Skeletal muscle tissue (tissue), 4 donors: ENCODE results near the gene SLC6A4. TPM values are rescaled to one million over a fixed set of nuclear protein-coding genes. Genes with fewer than 3 reads are reported as not detected.
A peak's percentile ranks its signal among the peaks of the same experiment; 100 is the strongest.

Experiments used
- H3K27ac ChIP-seq: one replicate; pipeline ENCODE4 v1.7.0; 2013; ENCODE audit warnings: mild to moderate bottlenecking, low read depth, low read length, inconsistent platforms
- H3K27me3 ChIP-seq, 3 donors: one replicate each; pipeline ENCODE4 v1.7.0; 2013; ENCODE audit warnings: low read length in 3 of 3; ENCODE audit not compliant: control insufficient read depth in 3 of 3, insufficient read depth in 3 of 3
- H3K36me3 ChIP-seq, 3 donors: one replicate each; pipeline ENCODE4 v1.7.0; 2013; ENCODE audit warnings: low read length in 3 of 3; ENCODE audit not compliant: control insufficient read depth in 3 of 3, insufficient read depth in 3 of 3
- H3K4me1 ChIP-seq, 3 donors: one replicate each; pipeline ENCODE4 v1.7.0; 2013; ENCODE audit warnings: low read length in 3 of 3, mild to moderate bottlenecking in 3 of 3; ENCODE audit not compliant: control insufficient read depth in 3 of 3, insufficient read depth in 3 of 3
- H3K4me3 ChIP-seq, 3 donors: one replicate each; pipeline ENCODE4 v1.7.0; 2013; ENCODE audit warnings: low read length in 3 of 3
- H3K9ac ChIP-seq, 3 donors: one replicate each; pipeline ENCODE4 v1.7.0; 2013; ENCODE audit warnings: low read length in 3 of 3, mild to moderate bottlenecking in 3 of 3, moderate library complexity in 2 of 3, low read depth in 1 of 3
- H3K9me3 ChIP-seq, 3 donors: one replicate each; pipeline ENCODE4 v1.7.0; 2013; ENCODE audit warnings: low read length in 3 of 3; ENCODE audit not compliant: control insufficient read depth in 3 of 3
- total RNA-seq: library from RNA; depleted of rRNA; stranded (reverse); fragments of >200 nt; gene quantifications from one replicate; pipeline ENCODE4 v1.2.3, GENCODE V29; 2014
- donor health status: Osteomylitis.

Gene SLC6A4
- total RNA-seq, 1 donor from 2014 or later = 1.6 TPM

GRCh38 chr17:30241051-30241450 lies 5.6 kb upstream of the SLC6A4 start:
- H3K36me3 ChIP-seq = no peaks in the 10 kb centered on the region
- no peak overlapping the region for H3K27ac ChIP-seq
- H3K4me1 ChIP-seq = peaks cover 6 to 9% (median 7%) of the 10 kb centered on the region in 3 donors
- H3K9ac ChIP-seq = no peak overlapping the region
- H3K4me3 ChIP-seq = no peak overlapping the region
- no peaks in the 10 kb centered on the region for H3K9me3 ChIP-seq
- H3K27me3 ChIP-seq = peaks cover 19 to 44% (median 38%) of the 10 kb centered on the region in 3 donors

- no peaks in the 10 kb centered on the region for H3K36me3 ChIP-seq
- H3K4me1 ChIP-seq = peaks cover 14 to 16% (median 15%) of the 10 kb centered on the region in 3 donors
- H3K9ac ChIP-seq = no peak overlapping the region
- H3K4me3 ChIP-seq = no peak overlapping the region
- H3K27me3 ChIP-seq = peaks cover 26 to 53% (median 47%) of the 10 kb centered on the region in 3 donors
- no peaks in the 10 kb centered on the region for H3K9me3 ChIP-seq
- no peak overlapping the region for H3K27ac ChIP-seq
Observed at GRCh38 chr17:30240177-30240576, 4.7 kb upstream of the SLC6A4 start.

- Histone ChIP-seq H3K9ac (no peak overlapping the region), H3K36me3 (no peaks in the 10 kb centered on the region), H3K27me3 (peaks cover 36 to 64% (median 50%) of the 10 kb centered on the region in 3 donors), H3K27ac (no peak overlapping the region), H3K4me3 (no peak overlapping the region), H3K9me3 (no peaks in the 10 kb centered on the region), H3K4me1 (peaks cover 16 to 18% (median 16%) of the 10 kb centered on the region in 3 donors)
Observed at GRCh38 chr17:30239089-30239462, 3.6 kb upstream of the SLC6A4 start.

- H3K9me3 ChIP-seq = no peaks in the 10 kb centered on the region
- peaks cover 41 to 66% (median 53%) of the 10 kb centered on the region in 3 donors for H3K27me3 ChIP-seq
- H3K4me3 ChIP-seq = no peak overlapping the region
- H3K27ac ChIP-seq = no peak overlapping the region
- no peak overlapping the region for H3K9ac ChIP-seq
- H3K36me3 ChIP-seq = no peaks in the 10 kb centered on the region
- peaks cover 16 to 18% (median 16%) of the 10 kb centered on the region in 3 donors for H3K4me1 ChIP-seq
Observed at GRCh38 chr17:30238387-30239088, 3.0 kb upstream of the SLC6A4 start.

GRCh38 chr17:30238003-30238344 lies 2.5 kb upstream of the SLC6A4 start:
- Histone ChIP-seq H3K9ac (no peak overlapping the region), H3K4me3 (no peak overlapping the region), H3K27ac (no peak overlapping the region), H3K4me1 (peaks cover 16 to 18% (median 16%) of the 10 kb centered on the region in 3 donors), H3K36me3 (no peaks in the 10 kb centered on the region), H3K9me3 (no peaks in the 10 kb centered on the region), H3K27me3 (peaks cover 43 to 68% (median 53%) of the 10 kb centered on the region in 3 donors)

GRCh38 chr17:30237296-30238002 lies 2.0 kb upstream of the SLC6A4 start:
- H3K36me3 ChIP-seq = no peaks in the 10 kb centered on the region
- no peak overlapping the region for H3K9ac ChIP-seq
- peaks cover 48 to 73% (median 56%) of the 10 kb centered on the region in 3 donors for H3K27me3 ChIP-seq
- H3K9me3 ChIP-seq = no peaks in the 10 kb centered on the region
- H3K4me1 ChIP-seq = peaks cover 16 to 18% (median 16%) of the 10 kb centered on the region in 3 donors
- H3K4me3 ChIP-seq = no peak overlapping the region
- no peak overlapping the region for H3K27ac ChIP-seq

- H3K4me3 ChIP-seq = peak overlapping the region in 1 of 3 donors; percentile 14
Observed at GRCh38 chr17:30236766-30237165, 1.3 kb upstream of the SLC6A4 start.

GRCh38 chr17:30236297-30236624 lies 764 bp upstream of the SLC6A4 start:
- peaks cover 48 to 81% (median 60%) of the 10 kb centered on the region in 3 donors for H3K27me3 ChIP-seq
- no peak overlapping the region for H3K27ac ChIP-seq
- peaks cover 16 to 18% (median 16%) of the 10 kb centered on the region in 3 donors for H3K4me1 ChIP-seq
- H3K9me3 ChIP-seq = no peaks in the 10 kb centered on the region
- no peak overlapping the region for H3K9ac ChIP-seq
- no peaks in the 10 kb centered on the region for H3K36me3 ChIP-seq
- peak overlapping the region in 2 of 3 donors; percentile 43 to 59 for H3K4me3 ChIP-seq

More at GRCh38 chr17:30236766-30237165, 1.3 kb upstream of the SLC6A4 start:
- Histone ChIP-seq H3K9ac (no peak overlapping the region), H3K27ac (no peak overlapping the region), H3K27me3 (peaks cover 48 to 79% (median 60%) of the 10 kb centered on the region in 3 donors), H3K36me3 (no peaks in the 10 kb centered on the region), H3K9me3 (no peaks in the 10 kb centered on the region), H3K4me1 (peaks cover 16 to 18% (median 16%) of the 10 kb centered on the region in 3 donors)

GRCh38 chr17:30234964-30235363 lies 533 bp downstream of the SLC6A4 start:
- no peaks in the 10 kb centered on the region for H3K36me3 ChIP-seq
- H3K27ac ChIP-seq = no peak overlapping the region
- H3K27me3 ChIP-seq = peaks cover 55 to 74% (median 63%) of the 10 kb centered on the region in 3 donors
- H3K4me3 ChIP-seq = peak overlapping the region in 2 of 3 donors; percentile 59 to 60
- no peaks in the 10 kb centered on the region for H3K9me3 ChIP-seq
- H3K4me1 ChIP-seq = peaks cover 16 to 18% (median 16%) of the 10 kb centered on the region in 3 donors
- H3K9ac ChIP-seq = peak overlapping the region in 1 of 3 donors; percentile 40

- no peak overlapping the region for H3K27ac ChIP-seq
- peaks cover 16 to 18% (median 16%) of the 10 kb centered on the region in 3 donors for H3K4me1 ChIP-seq
- no peak overlapping the region for H3K4me3 ChIP-seq
- H3K9ac ChIP-seq = no peak overlapping the region
- no peaks in the 10 kb centered on the region for H3K36me3 ChIP-seq
- H3K9me3 ChIP-seq = no peaks in the 10 kb centered on the region
- peaks cover 55 to 68% (median 57%) of the 10 kb centered on the region in 3 donors for H3K27me3 ChIP-seq
Observed at GRCh38 chr17:30234296-30234695, 1.2 kb downstream of the SLC6A4 start.
